NB4 (cell line): Measurements from ENCODE around the gene DOCK7.

Experiments
- MYC ChIP-seq: IDR thresholded peaks from 2 replicates; pipeline ENCODE4 v1.6.1; 2011; ENCODE audit warnings: low read depth, low read length
- POLR2A ChIP-seq: IDR thresholded peaks from 2 replicates; pipeline ENCODE4 v1.6.1; 2011; ENCODE audit warnings: mild to moderate bottlenecking; ENCODE audit not compliant: insufficient read length; ENCODE audit errors: extremely low read depth
- TF ChIP-seq, protein P1 (sequence below): IDR thresholded peaks from one replicate; pipeline ENCODE4 v1.5.1; 2012; ENCODE audit warnings: low read depth, low read length

DNA sequence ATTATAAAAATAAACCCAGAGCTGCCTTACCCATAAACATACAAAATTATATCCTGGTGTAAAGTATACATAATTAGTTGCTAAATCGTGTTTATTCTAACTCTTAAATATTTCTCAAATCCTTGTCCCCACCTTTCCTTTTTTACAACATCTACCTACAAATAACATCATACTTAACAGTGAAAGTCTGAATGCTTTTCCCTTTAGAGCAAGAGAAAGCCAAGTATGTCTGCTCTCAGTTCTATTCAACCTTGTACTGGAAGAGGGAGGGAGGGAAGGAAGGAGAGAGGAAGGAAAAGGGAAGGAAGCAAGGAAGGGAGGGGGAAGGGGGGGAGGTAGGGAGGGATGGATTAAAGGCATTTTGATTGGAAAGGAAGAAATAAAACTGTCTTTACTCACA lies 14.6 kb downstream of the DOCK7 start:
- TF ChIP-seq, protein P1, sequence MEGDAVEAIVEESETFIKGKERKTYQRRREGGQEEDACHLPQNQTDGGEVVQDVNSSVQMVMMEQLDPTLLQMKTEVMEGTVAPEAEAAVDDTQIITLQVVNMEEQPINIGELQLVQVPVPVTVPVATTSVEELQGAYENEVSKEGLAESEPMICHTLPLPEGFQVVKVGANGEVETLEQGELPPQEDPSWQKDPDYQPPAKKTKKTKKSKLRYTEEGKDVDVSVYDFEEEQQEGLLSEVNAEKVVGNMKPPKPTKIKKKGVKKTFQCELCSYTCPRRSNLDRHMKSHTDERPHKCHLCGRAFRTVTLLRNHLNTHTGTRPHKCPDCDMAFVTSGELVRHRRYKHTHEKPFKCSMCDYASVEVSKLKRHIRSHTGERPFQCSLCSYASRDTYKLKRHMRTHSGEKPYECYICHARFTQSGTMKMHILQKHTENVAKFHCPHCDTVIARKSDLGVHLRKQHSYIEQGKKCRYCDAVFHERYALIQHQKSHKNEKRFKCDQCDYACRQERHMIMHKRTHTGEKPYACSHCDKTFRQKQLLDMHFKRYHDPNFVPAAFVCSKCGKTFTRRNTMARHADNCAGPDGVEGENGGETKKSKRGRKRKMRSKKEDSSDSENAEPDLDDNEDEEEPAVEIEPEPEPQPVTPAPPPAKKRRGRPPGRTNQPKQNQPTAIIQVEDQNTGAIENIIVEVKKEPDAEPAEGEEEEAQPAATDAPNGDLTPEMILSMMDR, result no peak
- TF ChIP-seq POLR2A, result no peak
- TF ChIP-seq MYC, result no peak
